Endometrial microvascular endothelial cells (primary cell): ENCODE results near the gene TRAK1. TPM values are rescaled to one million over a fixed set of nuclear protein-coding genes. Genes with fewer than 3 reads are reported as not detected.

ENCODE experiments used
- in situ Hi-C: cut with HindIII; loops from 2 replicates; pipeline ENCODE4 v1.10.0; 2017; ENCODE audit warnings: low sequenced_read_pairs, low pct_unique_long_range_greater_than_20kb; ENCODE audit errors: inconsistent ontology term
- total RNA-seq: library from RNA; depleted of rRNA; stranded (reverse); fragments of >200 nt; gene quantifications from one replicate; pipeline ENCODE4 v1.2.3, GENCODE V29; 2015; ENCODE audit errors: inconsistent ontology term

Gene TRAK1
- total RNA-seq, 1 donor from 2014 or later = 36.1 TPM

DNA sequence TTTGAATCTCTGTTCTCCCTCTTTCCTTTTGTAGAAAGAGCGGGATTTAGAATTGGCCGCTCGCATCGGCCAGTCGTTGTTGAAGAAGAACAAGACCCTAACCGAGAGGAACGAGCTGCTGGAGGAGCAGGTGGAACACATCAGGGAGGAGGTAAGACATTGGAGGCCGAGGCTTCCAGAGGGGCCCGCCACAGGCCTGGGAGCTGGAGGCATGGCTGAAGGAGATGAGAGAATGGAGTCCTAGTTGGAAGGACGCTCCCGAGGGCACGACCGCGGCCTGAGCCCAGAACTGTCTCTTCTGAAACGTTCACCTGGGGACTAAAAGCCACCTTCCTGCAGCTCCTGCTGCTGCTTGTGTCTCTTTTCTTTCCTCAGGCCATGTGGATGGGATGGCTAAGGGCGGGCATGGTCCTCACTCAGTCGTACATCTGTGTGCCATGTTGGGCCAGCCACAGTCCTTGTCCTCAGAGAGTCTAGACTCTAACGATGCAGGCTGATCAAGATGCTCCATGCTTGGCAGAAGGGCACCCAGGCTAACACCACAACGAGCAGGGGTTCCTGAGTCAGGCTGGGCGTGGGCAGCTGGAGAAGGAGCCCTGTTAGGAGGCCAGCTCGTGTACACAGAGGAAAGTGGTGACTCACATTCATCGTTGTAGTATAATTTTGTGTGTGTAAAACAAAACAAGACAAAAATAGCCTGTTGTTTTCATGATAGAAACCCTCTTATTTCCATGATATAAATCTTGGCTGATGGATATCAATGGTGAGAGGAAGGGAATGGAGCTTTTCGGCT, 93.7 kb downstream of the TRAK1 start:
- in situ Hi-C loops = no loop called here

GRCh38 chr3:42187936-42188335, 96.8 kb downstream of the TRAK1 start:
- in situ Hi-C loops = no loop called here

DNA sequence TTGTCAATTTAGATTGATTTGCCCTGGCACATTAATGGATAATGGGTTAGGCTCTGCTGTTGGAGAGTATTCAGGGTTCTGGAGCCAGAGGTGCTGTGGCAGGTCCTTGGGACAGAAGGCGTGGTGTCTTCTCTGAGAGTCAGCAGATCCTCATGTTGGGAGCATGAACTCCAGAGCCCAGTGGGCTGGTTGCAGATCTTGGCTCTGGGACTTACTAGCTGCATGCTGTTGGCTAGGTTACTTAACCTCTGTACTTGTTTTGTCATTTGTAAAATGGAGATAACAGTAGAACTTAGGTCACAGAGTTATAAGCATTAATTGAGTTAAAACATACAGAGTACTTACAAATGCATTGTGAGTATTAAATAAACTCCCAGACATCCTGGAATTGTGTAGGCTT, 97.2 kb downstream of the TRAK1 start:
- in situ Hi-C loops = no loop called here

GRCh38 chr3:42189001-42189460, 97.9 kb downstream of the TRAK1 start:
- in situ Hi-C loops = no loop called here

DNA sequence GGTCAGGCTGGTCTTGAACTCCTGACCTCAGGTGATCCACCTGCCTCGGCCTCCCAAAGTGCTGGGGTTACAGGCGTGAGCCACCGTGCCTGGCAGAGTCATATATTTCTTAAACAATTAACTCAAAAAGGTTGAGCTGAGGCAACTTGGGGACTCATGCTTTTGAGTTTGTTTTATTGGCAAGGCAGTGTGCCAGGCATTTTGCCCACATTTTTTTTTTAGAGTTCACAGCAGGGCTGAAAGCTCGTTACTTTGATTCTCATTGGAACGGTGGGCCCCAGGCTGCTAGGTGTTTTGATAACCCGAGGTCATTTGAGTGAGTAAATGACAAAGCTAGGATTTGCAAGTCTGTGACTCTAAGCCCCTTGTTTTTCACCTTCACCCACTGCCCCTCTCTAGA, 98.6 kb downstream of the TRAK1 start:
- in situ Hi-C loops = no loop called here

GRCh38 chr3:42190701-42191442, 99.7 kb downstream of the TRAK1 start:
- in situ Hi-C loops = no loop called here

- in situ Hi-C loops = no loop called here
Observed at GRCh38 chr3:42191443-42191747, 100.2 kb downstream of the TRAK1 start.

DNA sequence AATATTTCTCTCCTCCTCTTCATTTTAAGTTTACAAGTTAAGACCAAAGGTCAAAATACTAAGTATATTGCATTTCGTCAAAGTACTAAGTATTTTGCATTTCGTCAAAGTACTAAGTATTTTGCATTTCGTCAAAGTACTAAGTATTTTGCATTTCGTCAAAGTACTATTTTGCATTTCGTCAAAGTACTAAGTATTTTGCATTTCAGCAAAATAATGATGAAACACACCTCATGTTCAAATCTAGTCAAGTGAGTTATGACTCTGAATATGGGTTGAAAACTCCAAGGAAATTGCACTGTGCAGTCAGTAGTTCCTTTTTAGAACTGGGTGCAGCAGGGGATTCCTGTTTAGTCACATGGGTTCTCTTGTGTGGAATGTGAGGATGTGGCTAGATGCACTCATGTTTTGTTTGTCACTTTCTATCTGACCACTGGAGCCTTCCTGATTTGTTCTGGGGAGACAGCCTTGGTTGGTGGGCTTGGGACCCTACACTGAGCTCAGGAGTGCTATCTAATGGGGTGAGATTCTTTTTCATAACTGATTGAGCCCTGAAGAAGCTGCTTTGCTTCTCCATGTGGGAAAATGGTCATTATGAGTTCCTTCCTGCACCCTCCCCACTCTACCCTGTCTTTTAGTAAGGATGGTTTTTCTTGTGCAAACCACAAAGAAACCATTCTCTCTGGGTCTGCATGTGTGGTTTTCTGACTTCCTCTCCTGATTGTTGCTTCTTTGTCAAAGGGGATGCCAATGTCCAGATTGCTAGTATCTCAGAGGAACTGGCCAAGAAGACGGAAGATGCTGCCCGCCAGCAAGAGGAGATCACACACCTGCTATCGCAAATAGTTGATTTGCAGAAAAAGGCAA, 101.4 kb downstream of the TRAK1 start:
- in situ Hi-C loops = no loop called here

GRCh38 chr3:42194943-42195510, 103.9 kb downstream of the TRAK1 start:
- in situ Hi-C loops = no loop called here

- in situ Hi-C loops = no loop called here
Observed at GRCh38 chr3:42195879-42196330, 104.7 kb downstream of the TRAK1 start.

- in situ Hi-C loops = no loop called here
Observed at GRCh38 chr3:42198709-42199108, 107.6 kb downstream of the TRAK1 start.

- in situ Hi-C loops = no loop called here
Observed at GRCh38 chr3:42202217-42202865, 111.2 kb downstream of the TRAK1 start.

DNA sequence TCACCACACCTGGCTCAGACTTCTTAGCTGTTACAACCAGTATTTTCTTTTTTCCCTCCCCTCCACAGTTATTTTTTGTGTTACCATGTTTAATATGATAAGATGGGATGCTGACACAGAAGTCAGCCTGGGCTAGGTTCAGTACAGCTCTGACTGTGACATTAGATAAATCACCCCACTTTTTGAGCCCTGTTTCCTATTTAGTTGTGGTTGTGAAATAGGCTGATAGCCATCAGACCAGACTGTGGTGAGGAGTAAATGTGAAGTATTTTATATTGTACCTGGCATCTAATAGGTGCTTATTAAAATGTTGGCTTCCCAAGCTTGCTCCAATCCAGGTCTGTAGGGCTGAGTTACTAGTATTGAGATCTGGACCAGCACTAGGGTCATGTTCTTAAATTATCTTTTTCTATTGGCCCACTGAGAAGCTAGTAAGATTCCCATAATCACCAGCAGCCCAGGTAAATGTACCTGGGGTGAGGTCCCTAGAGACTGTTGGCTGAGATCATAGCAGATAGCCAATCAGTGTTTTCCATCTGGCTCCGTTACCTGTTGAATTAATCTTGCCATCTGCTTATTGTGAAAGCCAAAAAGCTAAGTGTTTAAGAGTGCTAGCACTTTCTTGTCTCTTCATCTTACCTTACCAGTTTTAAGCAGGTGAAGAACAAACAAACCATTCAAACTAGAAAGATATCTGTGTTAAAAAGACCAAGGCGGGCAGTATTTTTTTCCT, 113.9 kb downstream of the TRAK1 start:
- in situ Hi-C loops = no loop called here

GRCh38 chr3:42205800-42206514, 114.8 kb downstream of the TRAK1 start:
- in situ Hi-C loops = no loop called here

DNA sequence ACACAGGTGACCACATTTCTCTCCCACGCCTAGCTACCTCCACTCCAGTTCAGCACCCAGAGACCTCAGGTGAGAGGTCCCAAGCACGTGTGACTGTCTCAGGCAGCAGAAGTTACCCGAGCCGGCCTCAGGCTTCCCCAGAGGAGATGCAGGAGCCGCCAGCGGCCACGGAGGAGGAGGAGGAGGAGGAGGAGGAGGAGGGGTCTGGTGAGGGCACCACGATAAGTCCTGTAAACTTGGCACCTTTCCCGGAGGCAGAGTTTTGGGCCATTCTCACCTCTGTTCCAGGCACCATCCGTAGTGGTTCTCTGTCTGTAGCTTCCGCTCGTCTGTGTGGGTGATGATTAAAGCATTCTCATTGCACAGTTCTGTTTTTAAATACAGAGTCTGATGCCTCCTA, 118.8 kb downstream of the TRAK1 start:
- in situ Hi-C loops = no loop called here

DNA sequence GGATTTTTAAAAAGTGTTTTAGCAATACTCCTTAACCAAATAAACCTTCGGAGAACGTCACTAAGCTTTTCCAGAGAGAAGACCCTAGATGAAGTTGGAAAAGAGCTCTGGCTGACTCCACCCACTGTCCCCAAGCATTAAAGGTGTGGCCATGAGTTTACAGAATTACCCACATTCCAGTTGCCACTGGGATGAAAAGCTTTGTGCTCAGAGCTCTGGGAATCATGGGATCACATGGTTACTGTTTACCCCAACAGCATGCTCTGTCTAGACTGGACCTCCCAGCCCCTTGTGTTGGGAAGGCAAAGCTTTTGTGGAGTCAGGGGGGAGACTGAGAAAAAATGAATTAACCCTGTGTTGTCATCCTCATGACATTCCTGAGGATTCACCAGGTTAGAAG, 119.6 kb downstream of the TRAK1 start:
- in situ Hi-C loops = no loop called here

- in situ Hi-C loops = no loop called here
Observed at GRCh38 chr3:42213417-42213816, 122.3 kb downstream of the TRAK1 start.
